CD4-positive, alpha-beta T cell treated with Interleukin-10 for 1 hour (primary cell): ENCODE measurements around the gene MLLT3.

Experiments used
- DNase-seq: peaks from one replicate; pipeline ENCODE4 v3.0.0-alpha.2; 2020

Gene MLLT3

DNA sequence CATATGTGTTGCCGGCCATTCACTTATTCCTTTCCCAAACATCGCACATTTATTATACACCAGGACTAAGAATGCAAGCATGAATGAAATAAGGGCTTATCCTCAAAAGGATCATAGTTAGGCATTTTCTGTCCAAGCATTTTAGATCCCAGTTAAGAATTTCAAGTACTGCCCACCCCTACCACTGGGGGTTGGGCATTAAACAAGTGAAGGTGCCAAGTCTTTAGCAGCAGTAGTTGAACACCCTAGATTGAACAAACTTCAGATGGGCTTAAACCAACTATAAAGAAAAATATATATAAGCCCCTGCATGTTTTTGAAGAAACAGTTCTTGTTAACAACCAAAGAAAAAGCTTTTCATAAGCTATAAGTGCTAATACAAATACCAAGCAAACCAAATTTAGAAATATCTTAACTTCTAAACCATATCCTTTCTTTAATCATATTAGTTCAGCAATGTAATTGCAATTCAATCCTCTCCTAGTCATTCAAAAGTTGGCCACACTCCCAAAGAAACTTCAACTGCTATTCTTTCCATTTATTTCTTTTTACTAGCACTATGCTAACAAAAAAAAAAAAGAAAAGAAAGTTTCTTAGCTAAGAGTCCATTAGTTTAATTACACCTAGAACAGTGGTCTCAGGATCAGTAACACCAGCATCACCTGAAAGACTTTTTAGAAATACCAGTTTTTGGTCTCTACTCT lies 149.8 kb downstream of the MLLT3 start:
- no peak for DNase-seq

DNA sequence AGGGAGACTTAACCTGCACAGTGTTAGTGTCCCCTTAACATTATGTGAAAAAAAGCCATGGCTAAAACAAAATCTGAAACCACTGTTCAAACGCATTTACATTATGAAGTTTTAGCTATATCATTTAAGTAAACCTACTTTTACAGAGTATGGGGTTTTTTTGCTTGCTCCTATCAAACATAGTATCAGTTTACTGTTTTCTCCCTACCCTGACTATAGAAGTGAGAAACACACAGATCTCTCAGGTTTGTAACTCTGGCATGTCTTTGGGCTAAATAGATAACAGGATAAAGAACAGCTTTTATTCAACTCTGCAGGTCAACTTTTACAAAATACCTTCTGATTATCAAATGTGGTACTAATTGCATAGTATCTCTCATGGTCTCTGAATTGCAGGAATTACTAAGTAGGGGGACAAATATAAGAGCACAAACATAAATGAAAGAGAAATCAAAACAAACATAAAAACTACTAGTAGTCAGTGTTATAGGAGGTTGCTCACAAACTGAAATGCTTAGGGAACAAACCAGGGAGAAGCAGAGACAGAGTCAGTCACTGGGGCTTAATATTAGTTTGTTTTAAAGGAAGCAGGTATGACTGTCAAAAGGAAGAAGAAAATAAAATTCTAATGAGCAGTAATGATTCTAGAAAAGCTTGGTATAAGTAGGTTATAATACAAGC lies 155.8 kb downstream of the MLLT3 start:
- DNase-seq: no peak

DNA sequence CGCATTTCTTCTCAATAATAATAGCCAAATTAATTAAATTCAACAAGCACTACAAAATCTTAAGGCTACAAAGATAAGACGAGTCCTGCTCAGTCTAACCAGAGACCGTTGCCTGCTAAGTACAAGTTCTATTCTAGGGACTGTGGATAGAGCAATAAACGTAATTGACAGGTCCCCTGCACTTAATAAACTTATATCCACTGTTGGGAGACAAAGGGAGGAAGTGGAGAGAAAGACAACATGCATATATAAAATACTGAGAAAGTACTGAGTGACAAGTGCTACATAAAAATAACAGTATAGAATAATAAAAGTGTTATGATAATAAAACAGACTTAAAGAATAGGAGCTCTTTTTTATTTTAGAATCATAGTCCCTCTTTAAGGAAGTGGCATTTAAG lies 158.1 kb downstream of the MLLT3 start:
- no peak for DNase-seq

DNA sequence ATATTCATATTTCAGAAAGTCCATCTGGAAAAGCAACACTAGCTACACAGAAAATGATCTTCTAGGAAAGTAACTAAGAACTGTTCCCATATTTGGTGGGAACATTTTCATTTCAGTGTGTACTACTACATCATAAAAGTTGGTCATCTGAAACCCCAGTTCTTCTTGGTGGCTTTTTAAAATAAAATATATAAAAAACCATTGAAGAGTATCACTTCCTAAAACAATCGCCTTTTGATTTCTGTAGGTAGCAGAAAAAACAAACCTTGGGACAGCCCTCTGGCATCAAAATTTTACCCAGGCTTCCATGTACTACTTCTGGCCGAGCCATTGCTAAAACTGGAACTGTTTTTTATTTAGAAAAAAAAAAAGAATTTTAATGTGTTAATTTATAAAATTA lies 158.5 kb downstream of the MLLT3 start:
- DNase-seq: no peak

DNA sequence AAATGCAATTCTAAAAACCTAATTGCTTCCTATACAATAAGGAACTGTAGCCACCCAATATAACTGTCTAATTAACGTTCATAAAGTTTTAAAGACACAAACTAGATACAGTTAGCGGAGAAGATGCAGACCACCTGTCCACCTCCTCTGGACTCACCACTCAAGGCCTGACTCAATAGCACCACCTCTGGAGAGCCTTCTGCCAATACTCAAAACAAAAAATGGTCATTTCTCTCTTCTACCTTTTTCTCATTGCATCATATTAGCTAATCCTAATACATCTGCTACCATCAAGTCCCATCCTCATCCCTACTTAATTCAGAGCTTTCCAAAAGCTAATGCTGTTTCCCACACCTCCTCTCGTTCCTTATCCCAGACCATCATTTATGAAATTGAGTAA lies 159.9 kb downstream of the MLLT3 start:
- DNase-seq: no peak

DNA sequence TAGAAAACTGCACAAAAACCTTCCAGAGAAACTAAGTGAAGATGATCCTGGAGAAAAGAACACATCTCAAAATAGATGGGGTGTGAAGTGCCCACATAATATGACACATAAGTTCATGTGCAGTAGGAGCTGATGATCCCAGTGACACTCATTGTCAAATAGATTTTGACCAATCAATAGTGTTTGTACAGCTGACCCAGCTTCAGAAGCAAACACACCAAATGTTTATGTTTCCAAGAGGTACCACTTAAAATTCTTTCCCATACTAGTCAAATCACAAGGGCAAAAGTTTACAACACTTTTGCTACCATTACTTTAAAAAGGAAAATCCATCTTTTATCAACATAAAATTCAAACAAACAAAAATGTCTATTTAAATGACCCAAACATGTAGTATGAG lies 175.0 kb downstream of the MLLT3 start:
- no peak for DNase-seq

DNA sequence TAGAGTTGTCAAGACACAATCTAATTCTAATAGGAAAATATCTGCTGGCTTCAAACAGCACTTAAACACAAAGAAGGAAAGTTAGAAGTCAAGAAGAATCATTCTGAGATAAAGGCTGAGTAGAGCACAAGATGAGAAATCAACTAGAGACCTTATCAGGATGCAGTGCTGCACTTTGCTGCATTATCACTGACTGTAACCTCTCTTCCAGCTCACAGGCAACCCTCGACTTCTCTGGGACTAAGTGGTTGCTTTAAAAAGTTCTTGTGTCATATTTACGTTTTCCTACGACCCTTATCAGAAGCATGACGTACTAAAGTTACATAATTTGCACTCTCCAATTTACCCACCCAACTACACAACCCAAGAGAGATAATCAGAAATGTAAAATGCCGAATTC lies 176.1 kb downstream of the MLLT3 start:
- DNase-seq: no peak

DNA sequence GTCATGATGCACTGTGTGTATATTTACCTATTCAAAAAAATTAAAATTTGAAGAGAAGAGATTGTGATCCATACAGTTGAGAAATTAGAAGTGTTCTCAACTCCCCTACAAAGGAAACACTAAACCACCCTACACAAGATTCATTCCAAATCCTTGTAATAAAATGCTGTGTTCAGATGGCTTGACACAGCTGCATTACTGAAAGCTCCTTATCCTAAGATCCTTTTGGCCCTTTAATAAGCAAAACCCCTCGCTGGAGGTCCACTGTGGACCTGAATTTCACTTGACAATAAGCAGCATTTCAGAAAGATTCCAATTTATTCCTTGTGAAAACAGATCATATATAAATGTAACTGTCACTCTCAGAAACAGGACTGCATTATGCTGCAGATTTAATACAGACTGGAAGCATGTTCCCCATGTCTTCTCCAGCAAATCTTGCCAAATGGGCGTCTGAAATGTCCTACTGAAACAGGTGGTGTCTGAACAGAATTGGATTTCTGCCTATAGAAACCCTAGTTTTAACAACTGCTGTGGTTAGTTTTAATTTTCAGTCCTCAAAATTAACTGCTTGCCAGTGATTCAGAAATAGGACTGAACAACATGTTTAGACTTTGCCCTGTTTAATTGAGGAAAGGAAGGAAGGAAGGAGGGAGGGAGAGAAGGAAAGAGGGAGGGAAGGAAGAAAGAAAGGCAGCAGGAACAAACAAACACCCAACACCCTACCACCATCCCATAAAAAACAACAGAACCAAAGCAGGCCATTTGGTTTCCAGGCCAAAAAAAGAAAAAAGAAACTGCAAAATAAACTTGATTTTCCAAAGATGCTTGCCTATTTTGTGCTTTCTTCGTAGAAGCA lies 179.6 kb downstream of the MLLT3 start:
- DNase-seq: no peak

DNA sequence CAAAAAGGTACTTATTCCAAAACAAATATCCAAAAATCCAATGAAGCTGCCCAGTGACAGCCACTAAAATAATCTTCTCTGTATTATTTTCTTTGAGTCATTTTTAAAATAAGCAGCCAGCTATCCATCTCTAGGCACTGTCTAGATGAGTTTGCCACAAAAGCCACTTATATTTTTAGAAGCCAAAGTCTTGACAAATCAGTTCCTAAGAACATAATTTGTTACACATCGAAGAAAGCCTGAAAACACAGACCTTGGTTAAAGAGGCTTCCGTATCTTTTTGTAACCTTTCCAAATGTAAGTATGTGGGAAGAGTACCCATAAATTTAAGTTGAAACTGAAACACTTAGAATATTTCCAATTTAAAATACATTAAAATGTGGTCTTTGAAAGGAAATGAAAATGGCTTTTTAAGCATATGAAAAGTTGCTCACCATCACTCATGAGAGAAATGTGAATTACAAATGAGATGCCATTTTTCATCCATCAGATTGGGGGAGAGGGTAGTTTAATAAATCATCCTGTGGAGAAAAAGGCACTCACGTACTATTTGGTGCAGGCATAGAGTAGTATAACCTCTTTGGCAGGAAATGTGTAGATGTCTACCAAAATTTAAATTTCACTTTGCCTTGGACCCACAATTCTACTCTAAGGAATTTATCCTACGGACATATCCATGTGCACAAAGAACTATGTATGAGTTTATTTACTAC lies 180.4 kb downstream of the MLLT3 start:
- no peak for DNase-seq

DNA sequence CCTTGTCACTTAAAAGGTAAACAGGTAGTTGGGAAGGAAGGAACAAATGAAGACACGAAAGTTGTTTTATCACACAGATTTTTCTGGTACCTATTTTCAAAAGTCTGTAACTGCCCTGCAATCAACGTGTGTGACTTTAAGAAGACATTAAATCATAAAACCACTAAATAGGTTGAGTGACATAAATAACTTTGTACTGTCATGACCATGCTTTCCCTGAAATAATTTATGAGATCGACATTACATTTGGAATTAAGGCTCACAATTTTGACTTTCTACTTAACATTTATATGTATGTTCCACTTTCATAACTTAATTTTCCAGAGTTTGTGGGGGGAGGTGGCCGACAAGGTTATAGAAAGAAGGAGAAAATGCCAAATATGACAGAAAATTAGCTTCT lies 181.1 kb downstream of the MLLT3 start:
- no peak for DNase-seq

DNA sequence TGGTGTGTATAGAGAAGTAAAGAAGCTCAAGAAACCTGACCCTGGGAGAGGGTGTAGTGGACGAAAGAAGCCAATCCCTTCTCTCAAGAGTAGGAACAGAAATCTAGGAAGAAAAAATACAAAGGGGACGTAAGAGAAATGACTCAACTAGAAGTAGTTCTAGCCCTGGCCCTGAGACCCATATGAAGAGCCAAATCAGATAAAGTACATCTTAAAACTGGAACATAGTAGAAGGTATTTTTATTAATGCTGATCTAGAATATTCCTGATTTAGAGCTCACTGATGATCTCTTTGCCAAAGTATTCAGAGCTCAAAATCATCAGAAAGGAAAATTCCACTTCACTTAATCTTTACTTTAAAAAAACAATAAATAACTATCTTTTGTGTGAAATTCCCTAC lies 184.8 kb downstream of the MLLT3 start:
- no peak for DNase-seq

DNA sequence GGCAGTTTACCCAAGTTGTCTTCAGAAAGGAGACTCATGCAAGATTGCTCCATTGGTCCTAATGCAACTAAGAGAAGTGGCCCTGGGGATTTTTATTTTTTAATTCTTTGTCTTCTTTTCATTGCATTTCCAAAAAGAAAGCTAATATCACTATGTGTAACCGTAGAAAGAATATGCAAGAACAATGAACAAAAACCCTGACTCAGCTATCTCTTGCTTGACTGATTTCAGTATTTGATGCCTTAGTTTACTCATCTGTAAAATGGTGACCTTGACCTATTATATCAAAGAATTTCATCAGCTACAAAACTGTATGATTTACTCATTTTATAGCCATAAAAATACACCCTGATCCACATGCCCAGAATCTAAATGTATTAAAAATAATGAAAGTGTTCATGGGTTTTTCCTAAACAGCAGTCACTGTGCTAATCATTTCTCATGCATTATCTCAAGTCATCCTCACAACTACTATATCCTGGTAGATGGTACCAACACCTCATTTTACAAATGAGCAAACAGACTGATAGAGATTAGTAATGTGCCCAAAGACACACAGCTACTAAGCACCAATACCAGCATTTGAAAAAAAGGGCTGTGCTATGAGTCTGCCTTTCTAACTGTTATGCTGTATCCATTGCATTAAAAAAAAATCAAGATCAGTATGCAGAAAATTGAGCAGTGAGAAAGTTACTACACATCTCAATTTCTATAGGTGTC lies 185.7 kb downstream of the MLLT3 start:
- no peak for DNase-seq

DNA sequence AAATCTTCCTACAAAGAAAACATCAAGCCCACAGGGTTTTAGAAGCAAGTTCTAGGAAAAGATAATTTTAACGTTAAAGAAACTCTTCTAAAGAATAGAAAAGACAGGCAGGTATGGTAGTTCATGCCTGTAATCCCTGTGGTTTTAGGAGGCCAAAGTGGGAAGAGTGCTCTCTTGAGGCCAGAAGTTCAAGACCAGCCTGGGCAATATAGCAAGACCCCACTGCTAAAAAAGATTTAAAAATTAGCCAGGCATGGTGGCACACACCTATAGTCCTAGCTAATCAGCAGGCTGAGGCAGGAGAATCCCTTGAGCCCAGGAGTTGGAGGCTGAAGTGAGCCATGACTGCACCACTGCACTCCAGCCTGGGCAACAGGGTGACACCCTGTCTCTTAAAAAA lies 193.3 kb downstream of the MLLT3 start:
- no peak for DNase-seq

DNA sequence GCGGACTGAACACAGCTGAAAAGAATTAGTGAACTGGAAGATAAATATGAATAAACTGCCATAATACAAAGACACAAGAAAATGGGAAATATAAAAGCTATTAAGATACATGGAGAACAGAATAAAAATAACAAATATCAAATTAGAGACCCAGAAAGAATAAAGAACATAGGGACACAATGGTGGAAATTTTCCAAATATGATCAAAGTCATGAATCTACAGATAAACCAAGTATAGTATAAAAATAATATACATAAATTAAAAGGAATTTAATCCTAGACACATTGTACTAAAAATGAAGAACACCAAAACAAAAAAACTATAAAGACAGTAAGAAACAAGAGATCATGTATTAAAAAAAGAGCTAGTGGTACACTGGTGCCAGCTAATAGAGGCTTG lies 194.9 kb downstream of the MLLT3 start:
- no peak for DNase-seq

DNA sequence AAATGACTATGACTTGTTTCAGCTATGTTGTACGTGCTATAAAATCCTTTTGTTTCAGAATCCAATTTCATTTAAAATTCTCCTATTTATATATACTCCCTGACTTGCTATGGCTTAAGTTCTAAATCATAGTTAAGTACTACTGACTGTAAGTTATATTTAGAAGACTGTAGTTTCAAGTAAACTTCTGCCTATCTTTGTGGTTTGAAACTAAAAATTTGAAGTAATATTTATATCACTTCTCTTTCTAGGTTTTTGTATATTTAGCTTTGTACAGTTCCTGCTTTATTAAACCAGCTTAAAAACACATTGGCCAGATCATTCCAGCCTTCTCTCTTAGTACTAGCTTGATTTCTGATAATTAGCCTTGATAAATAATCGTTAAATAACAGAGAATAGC lies 196.3 kb downstream of the MLLT3 start:
- no peak for DNase-seq

DNA sequence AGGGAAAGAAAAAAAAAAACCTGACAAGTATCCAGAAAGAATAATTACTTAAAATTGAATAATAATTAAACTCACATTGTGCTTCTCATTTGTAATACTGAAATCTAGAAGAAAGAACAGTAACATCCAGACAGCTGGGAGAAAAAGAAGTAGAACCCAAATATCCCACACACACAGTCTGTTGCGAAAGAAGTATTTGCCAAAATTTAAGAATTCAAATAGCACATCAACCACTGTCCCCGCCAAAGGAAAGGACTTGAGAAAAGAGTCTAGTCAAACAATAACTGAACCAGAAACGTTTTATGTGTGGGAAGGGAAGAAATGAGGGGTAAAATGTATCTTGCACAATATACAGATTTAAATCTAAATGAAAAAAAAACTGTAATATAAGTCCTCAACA lies 202.8 kb downstream of the MLLT3 start:
- DNase-seq: no peak

DNA sequence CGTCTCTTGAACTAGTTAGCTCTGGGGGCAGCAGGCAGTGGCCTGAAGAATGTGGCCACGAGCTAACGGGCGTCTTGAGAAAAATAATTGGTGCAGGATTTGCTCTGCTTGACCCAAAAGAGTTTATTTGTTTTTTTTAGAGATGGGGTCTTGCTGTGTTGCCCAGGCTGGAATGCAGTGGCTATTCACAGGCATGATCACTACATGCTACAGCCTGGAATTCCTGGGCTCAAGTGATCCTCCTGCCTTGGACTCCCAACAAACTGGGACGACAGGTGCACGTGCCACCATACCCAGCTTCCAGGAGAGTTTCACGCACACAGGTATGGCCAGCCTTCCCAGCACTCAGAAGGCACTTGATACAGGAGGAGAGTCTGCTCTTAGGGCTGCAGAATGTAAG lies 203.8 kb downstream of the MLLT3 start:
- no peak for DNase-seq

DNA sequence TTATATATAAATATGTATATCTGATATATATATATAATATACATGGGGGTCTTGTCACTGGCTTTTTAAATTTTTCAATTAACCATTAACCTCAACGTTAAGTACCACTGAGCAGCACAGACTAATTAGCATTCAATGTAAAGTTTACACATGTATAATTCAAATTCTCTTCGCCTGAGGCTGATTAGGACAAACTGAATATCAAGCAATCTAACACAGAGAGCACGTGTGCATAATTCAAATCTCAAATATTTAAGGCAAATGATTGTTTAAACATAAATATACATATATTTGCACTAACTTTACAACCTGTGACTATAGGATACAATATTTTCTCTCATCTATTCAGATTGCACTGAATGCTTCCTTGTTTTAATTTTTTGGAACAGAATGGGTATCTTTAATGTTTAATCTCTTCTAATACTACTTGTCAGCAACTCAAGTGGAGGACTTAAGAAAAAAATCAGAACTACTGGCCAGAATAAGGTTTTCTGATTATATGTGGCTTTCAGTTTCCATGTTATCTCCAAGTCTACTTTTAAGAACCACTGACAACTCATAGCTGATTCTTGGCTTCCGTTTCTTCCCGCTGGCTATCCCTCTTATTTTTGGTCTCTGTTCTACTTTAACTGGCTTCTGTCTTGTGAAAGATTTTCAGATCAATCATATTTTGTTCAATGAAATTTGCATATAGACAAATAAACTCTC lies 204.8 kb downstream of the MLLT3 start:
- no peak for DNase-seq

DNA sequence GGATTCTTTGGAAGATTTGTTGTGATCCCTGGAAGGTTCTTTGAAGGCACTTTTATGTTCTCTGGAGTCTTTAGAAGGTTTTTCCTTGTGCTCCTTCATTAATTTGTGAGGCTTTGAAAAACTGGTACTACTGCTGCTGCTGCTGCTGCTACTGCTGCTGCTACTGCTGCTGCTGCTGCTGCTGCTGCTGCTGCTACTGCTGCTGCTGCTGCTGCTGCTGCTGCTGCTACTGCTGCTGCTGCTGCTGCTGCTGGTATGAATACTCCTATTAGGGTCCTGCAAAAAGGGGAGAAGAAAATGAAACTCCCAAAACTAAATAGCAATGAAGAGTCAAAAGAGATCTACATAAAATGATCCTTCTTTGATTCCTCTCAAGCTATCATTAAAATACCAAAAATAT lies 208.1 kb downstream of the MLLT3 start:
- DNase-seq: no peak

DNA sequence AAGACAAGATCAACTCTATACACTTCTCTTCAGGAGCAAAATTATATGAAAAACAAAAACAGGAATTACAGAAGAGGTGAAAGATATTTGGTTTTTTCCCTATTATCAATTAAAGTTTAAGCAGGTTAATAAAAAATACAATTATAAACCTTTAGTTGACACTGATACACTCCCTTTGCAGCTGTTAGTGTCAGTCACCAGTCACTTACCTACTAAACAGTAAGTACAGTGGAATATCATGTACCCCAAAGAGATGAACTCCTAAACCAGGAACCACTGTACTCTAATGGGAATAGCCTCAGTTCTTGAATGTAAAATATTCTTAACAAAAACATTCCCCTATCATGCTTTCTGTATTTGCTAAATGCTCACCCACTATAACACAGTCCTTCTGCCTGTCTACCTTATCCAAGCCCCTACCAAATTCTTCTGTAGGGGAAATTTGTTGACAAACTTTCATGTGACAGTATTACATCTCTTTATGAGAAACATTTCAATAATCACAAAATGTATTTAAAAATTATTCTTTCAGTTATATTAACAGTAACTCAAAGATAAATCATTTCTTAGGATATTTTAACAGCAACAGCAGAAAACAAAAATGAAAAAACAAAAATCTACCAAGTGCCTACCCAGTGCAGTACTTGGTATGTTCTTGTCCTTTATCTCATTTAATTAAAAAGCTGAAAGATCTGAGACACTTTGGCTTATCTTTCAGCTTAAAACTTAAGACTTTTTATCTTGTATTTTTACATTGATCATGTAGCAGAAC lies 212.8 kb downstream of the MLLT3 start:
- DNase-seq: no peak

DNA sequence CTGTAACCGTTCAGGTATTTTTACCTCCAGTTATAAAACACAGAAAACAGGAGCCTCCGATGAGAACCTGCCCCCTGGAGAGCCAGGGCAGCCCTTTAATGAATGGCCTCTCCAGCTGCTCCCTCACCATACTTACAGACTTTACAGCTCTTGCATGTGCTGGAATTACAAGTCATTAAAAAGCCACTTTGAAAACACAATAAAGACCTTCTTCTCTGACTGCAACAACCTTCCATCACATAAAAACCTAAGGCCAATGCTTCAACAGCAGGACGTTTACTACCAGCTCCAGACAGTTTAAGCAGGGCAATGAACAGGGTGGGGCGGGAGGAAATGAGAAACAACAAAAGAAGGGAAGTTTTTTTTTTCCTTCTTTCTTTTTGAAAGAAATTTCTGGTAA lies 213.8 kb downstream of the MLLT3 start:
- no peak for DNase-seq
